K562 (cell line): ENCODE data around the gene FAM3C. TPM values are rescaled to one million over a fixed set of nuclear protein-coding genes. Genes with fewer than 3 reads are reported as not detected.

ENCODE experiments used
- ATF1 ChIP-seq, 2 experiments: fragments of 450-650 bp in 1 of 2; IDR thresholded peaks; 2 replicates each; pipeline ENCODE4 v1.6.1; 2016; ENCODE audit warnings: missing compliant biosample characterization in 1 of 2, missing genetic modification characterization in 1 of 2
- CBX3 ChIP-seq, 2 experiments: IDR thresholded peaks; 1 replicate in 1 of 2; 2 replicates in 1 of 2; pipeline ENCODE4 v1.6.1; 2012; ENCODE audit warnings: inconsistent platforms in 2 of 2, low read length in 2 of 2, borderline replicate concordance in 1 of 2, control low read depth in 1 of 2
- L3MBTL2 ChIP-seq: fragments of 450-650 bp; IDR thresholded peaks from 2 replicates; pipeline ENCODE4 v1.6.1; 2016; ENCODE audit warnings: mild to moderate bottlenecking, moderate library complexity
- MGA ChIP-seq: fragments of 450-650 bp; IDR thresholded peaks from 2 replicates; pipeline ENCODE4 v1.6.1; 2016; ENCODE audit warnings: mild to moderate bottlenecking, moderate library complexity
- POLR2AphosphoS5 ChIP-seq: IDR thresholded peaks from 2 replicates; pipeline ENCODE4 v1.6.1; 2011; ENCODE audit warnings: mild to moderate bottlenecking, low read depth, low read length, moderate library complexity; ENCODE audit not compliant: control insufficient read depth, insufficient read depth
- RCOR1 ChIP-seq, 2 experiments: IDR thresholded peaks; 2 replicates each; pipeline ENCODE4 v1.6.1; 2012; ENCODE audit warnings: low read depth in 2 of 2, low read length in 2 of 2, borderline replicate concordance in 1 of 2, improper control_type of control experiment in 1 of 2
- SFPQ ChIP-seq: fragments of 200-400 bp; formaldehyde crosslinking; IDR thresholded peaks from 2 replicates; pipeline ENCODE4 v1.6.1; 2017; ENCODE audit warnings: mild to moderate bottlenecking, low read depth, low read length, moderate library complexity
- TCF3 ChIP-seq: sonication (generic); formaldehyde crosslinking; IDR thresholded peaks from 2 replicates; pipeline ENCODE4 v1.4.0; 2020; ENCODE audit warnings: mild to moderate bottlenecking, missing genetic modification reagents
- THRA ChIP-seq: fragments of 450-650 bp; IDR thresholded peaks from 2 replicates; pipeline ENCODE4 v1.6.1; 2017; ENCODE audit warnings: mild to moderate bottlenecking, moderate library complexity
- ZNF511 ChIP-seq: sonication (generic); formaldehyde crosslinking; IDR thresholded peaks from 2 replicates; pipeline ENCODE4 v1.8.0; 2022; ENCODE audit warnings: mild to moderate bottlenecking, missing genetic modification reagents
- polyA plus RNA-seq, 8 experiments: library from polyadenylated mRNA; depleted of rRNA in 4 of 8; stranded (reverse) in 5 of 8; unstranded in 3 of 8; fragments of >200 nt; fragmentation: Nextera tagmentation in 2 of 8; fragmentation: Illumina TruSeq in 1 of 8; extraction: Ambion mirVana in 2 of 8; extraction: Trizol in 1 of 8; gene quantifications; 2 replicates each; pipeline versions ENCODE4 v1.2.1 to v1.2.3, GENCODE V29; 2011 to 2014; ENCODE audit warnings: inconsistent platforms in 1 of 8, missing spikeins in 1 of 8
- total RNA-seq, 7 experiments: library from RNA; depleted of rRNA in 6 of 7; stranded (reverse); fragments of >200 nt in 6 of 7; fragmentation: Illumina TruSeq in 2 of 7; extraction: Trizol in 2 of 7; gene quantifications; 2 replicates each; pipeline versions ENCODE4 v1.2.1 to v1.2.3, GENCODE V29; 2011 to 2021; ENCODE audit warnings: low replicate concordance in 1 of 7

The FAM3C gene
- total and polyA plus RNA-seq, 9 of the 15 experiments (the other 6 are each of a cell fraction or from before 2014, with no cell fraction given), result 10.6 to 42.6 (median 30.0) TPM

GRCh38 chr7:121440857-121441503, 44.9 kb upstream of the FAM3C start (continued):
- TF ChIP-seq MGA (peak; percentile 12; the same call in 1 of the 2 replicates), POLR2AphosphoS5 (no peak), SFPQ (no peak), ZNF511 (no peak), RCOR1 (IDR thresholded peaks at IDR 0.05; ENCODE audit: borderline replicate concordance in 1 of 2, low read depth in 2 of 2, low read length in 2 of 2) (no peak), ATF1 (CRISPR knock-in tag; IDR thresholded peaks at IDR 0.05) (no peak), ATF1 (tag; IDR thresholded peaks at IDR 0.05) (peak; percentile 77), CBX3 (IDR thresholded peaks at IDR 0.05; ENCODE audit: borderline replicate concordance in 1 of 2, low read length in 2 of 2) (no peak), L3MBTL2 (peak; percentile 55; the same call in 1 of the 2 replicates), THRA (no peak), TCF3 (no peak)
